ENCODE measurements around the gene MYLK2.

GRCh38 chr20:31838646-31839292 is 19.6 kb downstream of the MYLK2 start:
- TF ChIP-seq CTCF (IDR thresholded peaks at IDR 0.05) (no peak), POLR2AphosphoS5 (IDR thresholded peaks at IDR 0.05) (no peak), POLR2A (IDR thresholded peaks at IDR 0.05) (no peak), EP300 (IDR thresholded peaks at IDR 0.05) (no peak)

Data from gastroesophageal sphincter (tissue), 3 donors.